Caco-2 (cell line): ENCODE results near the gene METTL5. TPM values are rescaled to one million over a fixed set of nuclear protein-coding genes. Genes with fewer than 3 reads are reported as not detected.

Experiments
- BruUV-seq: library from RNA; stranded (reverse); fragments of 400-500 nt; replicated peaks from 2 replicates; lab custom pipeline; 2021; lab: Mats Ljungman, UMichigan
- CTCF ChIA-PET: fragments of 300-600 bp; sonication (Branson Sonifier 250); formaldehyde crosslinking; loops from one replicate; lab custom pipeline; 2022; ENCODE audit warnings: antibody characterized with exemption; lab: Charles Lee
- POLR2A ChIA-PET: fragments of 300-600 bp; sonication (Branson Sonifier 250); formaldehyde crosslinking; loops from one replicate; lab custom pipeline; 2022; ENCODE audit warnings: antibody characterized with exemption; lab: Charles Lee
- DNase-seq, 2 experiments: peaks; one replicate each; pipeline versions ENCODE4 v3.0.0 to v3.0.0-alpha.2; 2020 to 2022
- H3K27me3 ChIP-seq: replicated peaks from 2 replicates; pipeline ENCODE4 v1.6.0; 2011; ENCODE audit warnings: low read length; ENCODE audit not compliant: control insufficient read depth, insufficient read depth
- H3K36me3 ChIP-seq: 2 replicates; pipeline ENCODE4 v1.5.1; 2011; ENCODE audit warnings: low read length; ENCODE audit not compliant: control insufficient read depth, insufficient read depth
- H3K4me1 ChIP-seq: fragments of 250-450 bp; sonication (Bioruptor Pico); 2 replicates; pipeline ENCODE4 v1.5.1; 2020; ENCODE audit warnings: mild to moderate bottlenecking
- H3K4me3 ChIP-seq: 2 replicates; pipeline ENCODE4 v1.5.1; 2011; ENCODE audit warnings: low read depth, mild to moderate bottlenecking, control low read depth, low read length
- H3K9me3 ChIP-seq: fragments of 250-450 bp; sonication (Bioruptor Pico); 2 replicates; pipeline ENCODE4 v1.5.1; 2020; ENCODE audit warnings: mild to moderate bottlenecking, moderate library complexity
- H3K27ac Mint-ChIP-seq: one replicate; pipeline ENCODE4 v1.8.0; 2022; ENCODE audit warnings: mixed read lengths; ENCODE audit not compliant: unreplicated experiment
- H3K27me3 Mint-ChIP-seq: one replicate; pipeline ENCODE4 v1.8.0; 2022; ENCODE audit warnings: mixed read lengths; ENCODE audit not compliant: insufficient read depth, unreplicated experiment
- H3K36me3 Mint-ChIP-seq: one replicate; pipeline ENCODE4 v1.8.0; 2022; ENCODE audit warnings: mild to moderate bottlenecking, mixed read lengths; ENCODE audit not compliant: insufficient read depth, unreplicated experiment
- H3K4me1 Mint-ChIP-seq: one replicate; pipeline ENCODE4 v1.8.0; 2022; ENCODE audit warnings: low read depth, mixed read lengths; ENCODE audit not compliant: unreplicated experiment
- H3K4me3 Mint-ChIP-seq: one replicate; pipeline ENCODE4 v1.8.0; 2022; ENCODE audit warnings: mild to moderate bottlenecking, moderate library complexity, mixed read lengths; ENCODE audit not compliant: unreplicated experiment
- H3K9me3 Mint-ChIP-seq: one replicate; pipeline ENCODE4 v1.8.0; 2022; ENCODE audit warnings: mixed read lengths; ENCODE audit not compliant: unreplicated experiment
- intact Hi-C: fragments of 100-400 bp; cut with micrococcal nuclease; formaldehyde crosslinking; loops from one replicate; pipeline ENCODE4 v1.10.0; 2022; ENCODE audit not compliant: unreplicated experiment
- total RNA-seq: library from RNA; stranded (reverse); gene quantifications from 2 replicates; pipeline ENCODE4 v1.2.3, GENCODE V29; 2022
- TF ChIP-seq, protein P1 (sequence below), 2 experiments: fragments of 200-600 bp in 1 of 2; IDR thresholded peaks; 1 replicate in 1 of 2; 2 replicates in 1 of 2; pipeline versions ENCODE4 v1.5.1 to v1.8.0; 2011 to 2022; ENCODE audit warnings: antibody characterized with exemption in 1 of 2, control low read depth in 1 of 2, inconsistent platforms in 1 of 2, low read depth in 1 of 2, low read length in 1 of 2, mild to moderate bottlenecking in 1 of 2, moderate library complexity in 1 of 2; ENCODE audit not compliant: insufficient read depth in 1 of 2, severe bottlenecking in 1 of 2, unreplicated experiment in 1 of 2

Gene METTL5
- total RNA-seq, 1 experiment from 2014 or later: 82.4 TPM

- TF ChIP-seq, protein P1, sequence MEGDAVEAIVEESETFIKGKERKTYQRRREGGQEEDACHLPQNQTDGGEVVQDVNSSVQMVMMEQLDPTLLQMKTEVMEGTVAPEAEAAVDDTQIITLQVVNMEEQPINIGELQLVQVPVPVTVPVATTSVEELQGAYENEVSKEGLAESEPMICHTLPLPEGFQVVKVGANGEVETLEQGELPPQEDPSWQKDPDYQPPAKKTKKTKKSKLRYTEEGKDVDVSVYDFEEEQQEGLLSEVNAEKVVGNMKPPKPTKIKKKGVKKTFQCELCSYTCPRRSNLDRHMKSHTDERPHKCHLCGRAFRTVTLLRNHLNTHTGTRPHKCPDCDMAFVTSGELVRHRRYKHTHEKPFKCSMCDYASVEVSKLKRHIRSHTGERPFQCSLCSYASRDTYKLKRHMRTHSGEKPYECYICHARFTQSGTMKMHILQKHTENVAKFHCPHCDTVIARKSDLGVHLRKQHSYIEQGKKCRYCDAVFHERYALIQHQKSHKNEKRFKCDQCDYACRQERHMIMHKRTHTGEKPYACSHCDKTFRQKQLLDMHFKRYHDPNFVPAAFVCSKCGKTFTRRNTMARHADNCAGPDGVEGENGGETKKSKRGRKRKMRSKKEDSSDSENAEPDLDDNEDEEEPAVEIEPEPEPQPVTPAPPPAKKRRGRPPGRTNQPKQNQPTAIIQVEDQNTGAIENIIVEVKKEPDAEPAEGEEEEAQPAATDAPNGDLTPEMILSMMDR (IDR thresholded peaks at IDR 0.05; ENCODE audit: insufficient read depth in 1 of 2, low read depth in 1 of 2, low read length in 1 of 2, severe bottlenecking in 1 of 2, unreplicated experiment in 1 of 2): no peak
- no peaks in the 10 kb centered on the region for H3K36me3 Mint-ChIP-seq
- intact Hi-C loops: no loop called here
- no peak overlapping the region for H3K27ac Mint-ChIP-seq
- Histone ChIP-seq H3K36me3 (no peaks in the 10 kb centered on the region), H3K9me3 (no peaks in the 10 kb centered on the region), H3K4me1 (no peaks in the 10 kb centered on the region), H3K4me3 (no peak overlapping the region), H3K27me3 (no peaks in the 10 kb centered on the region)
- H3K27me3 Mint-ChIP-seq: no peaks in the 10 kb centered on the region
- ChIA-PET CTCF (no interaction called here), POLR2A (no interaction called here)
- DNase-seq: no peak
- H3K4me1 Mint-ChIP-seq: peaks cover 11% of the 10 kb centered on the region
- H3K4me3 Mint-ChIP-seq: no peak overlapping the region
- no peaks in the 10 kb centered on the region for H3K9me3 Mint-ChIP-seq
- BruUV-seq: no TSS peak
Measured at GRCh38 chr2:169839954-169840746, 15.4 kb upstream of the METTL5 start.

- BruUV-seq: no TSS peak
- Mint-ChIP-seq H3K4me1 (peaks cover 11% of the 10 kb centered on the region), H3K27me3 (no peaks in the 10 kb centered on the region), H3K27ac (no peak overlapping the region), H3K36me3 (no peaks in the 10 kb centered on the region), H3K9me3 (no peaks in the 10 kb centered on the region), H3K4me3 (no peak overlapping the region)
- Histone ChIP-seq H3K27me3 (no peaks in the 10 kb centered on the region), H3K4me1 (no peaks in the 10 kb centered on the region), H3K4me3 (no peak overlapping the region), H3K9me3 (no peaks in the 10 kb centered on the region), H3K36me3 (no peaks in the 10 kb centered on the region)
- POLR2A ChIA-PET: no interaction called here
- intact Hi-C loops: no loop called here
- DNase-seq: no peak
- CTCF ChIA-PET: no interaction called here
- TF ChIP-seq, protein P1 (IDR thresholded peaks at IDR 0.05; ENCODE audit: insufficient read depth in 1 of 2, low read depth in 1 of 2, low read length in 1 of 2, severe bottlenecking in 1 of 2, unreplicated experiment in 1 of 2): no peak
Measured at GRCh38 chr2:169838743-169839489, 14.2 kb upstream of the METTL5 start.

- POLR2A ChIA-PET: no interaction called here
- H3K36me3 ChIP-seq: no peaks in the 10 kb centered on the region
- Mint-ChIP-seq H3K27me3 (no peaks in the 10 kb centered on the region), H3K27ac (no peak overlapping the region), H3K9me3 (no peaks in the 10 kb centered on the region), H3K4me1 (peaks cover 6% of the 10 kb centered on the region), H3K36me3 (peaks cover 9% of the 10 kb centered on the region), H3K4me3 (no peak overlapping the region)
- TF ChIP-seq, protein P1 (IDR thresholded peaks at IDR 0.05; ENCODE audit: insufficient read depth in 1 of 2, low read depth in 1 of 2, low read length in 1 of 2, severe bottlenecking in 1 of 2, unreplicated experiment in 1 of 2): no peak
- no TSS peak for BruUV-seq
- H3K9me3 ChIP-seq: no peaks in the 10 kb centered on the region
- intact Hi-C loops: no loop called here
- H3K27me3 ChIP-seq: no peaks in the 10 kb centered on the region
- H3K4me3 ChIP-seq: no peak overlapping the region
- DNase-seq: no peak
- no peaks in the 10 kb centered on the region for H3K4me1 ChIP-seq
- CTCF ChIA-PET: no interaction called here
Measured at GRCh38 chr2:169834401-169834800, 9.7 kb upstream of the METTL5 start.
